Measurements from ENCODE around the gene AHDC1.
A peak's percentile ranks its signal among the peaks of the same experiment; 100 is the strongest.

AHDC1 gene

GRCh38 chr1:27583479-27583878, 20.5 kb downstream of the AHDC1 start:
- no peak overlapping the region for H3K4me3 ChIP-seq (ENCODE audit: low read depth, low read length)
- DNase-seq (ENCODE audit: low read depth, low spot score) = no peak
- TF ChIP-seq, protein P1, sequence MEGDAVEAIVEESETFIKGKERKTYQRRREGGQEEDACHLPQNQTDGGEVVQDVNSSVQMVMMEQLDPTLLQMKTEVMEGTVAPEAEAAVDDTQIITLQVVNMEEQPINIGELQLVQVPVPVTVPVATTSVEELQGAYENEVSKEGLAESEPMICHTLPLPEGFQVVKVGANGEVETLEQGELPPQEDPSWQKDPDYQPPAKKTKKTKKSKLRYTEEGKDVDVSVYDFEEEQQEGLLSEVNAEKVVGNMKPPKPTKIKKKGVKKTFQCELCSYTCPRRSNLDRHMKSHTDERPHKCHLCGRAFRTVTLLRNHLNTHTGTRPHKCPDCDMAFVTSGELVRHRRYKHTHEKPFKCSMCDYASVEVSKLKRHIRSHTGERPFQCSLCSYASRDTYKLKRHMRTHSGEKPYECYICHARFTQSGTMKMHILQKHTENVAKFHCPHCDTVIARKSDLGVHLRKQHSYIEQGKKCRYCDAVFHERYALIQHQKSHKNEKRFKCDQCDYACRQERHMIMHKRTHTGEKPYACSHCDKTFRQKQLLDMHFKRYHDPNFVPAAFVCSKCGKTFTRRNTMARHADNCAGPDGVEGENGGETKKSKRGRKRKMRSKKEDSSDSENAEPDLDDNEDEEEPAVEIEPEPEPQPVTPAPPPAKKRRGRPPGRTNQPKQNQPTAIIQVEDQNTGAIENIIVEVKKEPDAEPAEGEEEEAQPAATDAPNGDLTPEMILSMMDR (IDR thresholded peaks at IDR 0.05; ENCODE audit: insufficient read depth, low read length, missing control alignments) = no peak
- ChIA-PET CTCF (interaction anchor here (1.0 to 2.1 kb wide), 10 partner anchors 8 to 86 kb away, joined by 3 to 12 read pairs (median 8); no protein-coding TSS in a partner anchor), POLR2A (interaction anchor here (1.2 kb wide), 1 partner anchor 9 kb away, joined by 4 read pairs; no protein-coding TSS in a partner anchor)

GRCh38 chr1:27581823-27582243, 22.1 kb downstream of the AHDC1 start:
- ChIA-PET CTCF (interaction anchor here (1.1 to 2.9 kb wide), 6 partner anchors 8 to 27 kb away, joined by 3 to 10 read pairs (median 6); no protein-coding TSS in a partner anchor), POLR2A (no interaction called here)
- TF ChIP-seq, protein P1 (IDR thresholded peaks at IDR 0.05; ENCODE audit: insufficient read depth, low read length, missing control alignments) = no peak
- no peak overlapping the region for H3K4me3 ChIP-seq (ENCODE audit: low read depth, low read length)
- no peak for DNase-seq (ENCODE audit: low read depth, low spot score)

DNA sequence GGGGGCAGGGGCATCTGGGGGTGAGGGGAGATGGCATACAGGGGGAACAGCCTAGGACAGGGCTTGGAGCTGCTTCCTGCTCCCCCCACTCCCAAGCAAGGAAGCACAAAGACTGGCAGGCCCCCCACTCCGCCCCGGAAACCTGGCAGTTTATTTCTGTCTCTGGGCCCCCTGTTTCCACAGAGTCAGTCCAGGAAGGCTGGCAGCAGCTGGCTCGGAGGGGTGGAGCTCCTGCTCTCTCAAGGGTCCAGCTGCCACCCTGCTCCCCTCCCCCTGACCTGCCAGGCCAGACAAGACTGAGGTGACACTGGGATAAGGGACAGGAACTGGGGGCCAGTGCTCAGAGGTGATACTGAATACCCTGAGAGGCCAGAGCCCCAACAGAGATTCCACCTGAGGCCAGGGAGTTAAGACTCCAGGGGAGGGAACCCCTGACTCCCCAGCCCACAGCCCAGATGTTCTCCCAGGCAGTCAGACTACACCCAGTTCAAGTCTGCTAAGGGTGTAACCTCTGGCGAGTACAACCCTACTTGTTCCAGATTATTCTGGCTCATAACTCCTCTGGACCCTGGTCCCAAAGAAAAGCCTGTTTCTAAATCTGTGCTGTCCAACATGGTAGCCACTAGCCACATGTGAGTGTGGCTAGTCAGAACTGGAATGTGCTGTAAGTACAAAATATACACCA, 26.3 kb downstream of the AHDC1 start:
- POLR2A ChIA-PET = no interaction called here
- CTCF ChIA-PET = interaction anchor here (2.0 to 27.5 kb wide), 3 partner anchors 9 to 22 kb away, joined by 13 to 689 read pairs (median 40); partner anchors contain the start of gene AHDC1
- no peak overlapping the region for H3K4me3 ChIP-seq (ENCODE audit: low read depth, low read length)
- TF ChIP-seq, protein P1 (IDR thresholded peaks at IDR 0.05; ENCODE audit: insufficient read depth, low read length, missing control alignments) = no peak
- DNase-seq (ENCODE audit: low read depth, low spot score) = no peak

DNA sequence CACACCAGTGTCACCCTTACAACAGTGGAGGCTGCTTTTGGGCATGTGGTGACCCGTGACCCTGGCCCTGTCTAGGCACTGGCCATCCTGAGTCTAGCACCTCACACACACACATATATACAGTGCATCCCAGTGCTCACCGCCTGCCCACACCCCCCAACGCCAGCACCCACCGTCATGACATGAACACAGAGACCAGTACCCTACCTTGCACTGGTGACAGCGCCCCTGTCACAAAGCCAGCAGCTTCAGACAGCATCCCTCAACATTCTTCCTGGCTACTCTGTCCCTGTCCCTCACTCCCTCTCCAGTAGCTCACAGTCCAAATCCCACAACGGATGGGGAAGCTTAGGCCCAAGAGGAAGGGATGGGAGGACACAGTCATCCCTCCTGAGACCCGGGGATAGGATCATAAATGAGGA, 27.1 kb downstream of the AHDC1 start:
- ChIA-PET POLR2A (no interaction called here), CTCF (interaction anchor here (2.0 to 27.5 kb wide), 3 partner anchors 8 to 23 kb away, joined by 13 to 689 read pairs (median 40); partner anchors contain the start of gene AHDC1)
- no peak overlapping the region; the same call in 1 of the 2 replicates for H3K4me3 ChIP-seq (ENCODE audit: low read depth, low read length)
- TF ChIP-seq, protein P1 (IDR thresholded peaks at IDR 0.05; ENCODE audit: insufficient read depth, low read length, missing control alignments) = no peak
- no peak for DNase-seq (ENCODE audit: low read depth, low spot score)

DNA sequence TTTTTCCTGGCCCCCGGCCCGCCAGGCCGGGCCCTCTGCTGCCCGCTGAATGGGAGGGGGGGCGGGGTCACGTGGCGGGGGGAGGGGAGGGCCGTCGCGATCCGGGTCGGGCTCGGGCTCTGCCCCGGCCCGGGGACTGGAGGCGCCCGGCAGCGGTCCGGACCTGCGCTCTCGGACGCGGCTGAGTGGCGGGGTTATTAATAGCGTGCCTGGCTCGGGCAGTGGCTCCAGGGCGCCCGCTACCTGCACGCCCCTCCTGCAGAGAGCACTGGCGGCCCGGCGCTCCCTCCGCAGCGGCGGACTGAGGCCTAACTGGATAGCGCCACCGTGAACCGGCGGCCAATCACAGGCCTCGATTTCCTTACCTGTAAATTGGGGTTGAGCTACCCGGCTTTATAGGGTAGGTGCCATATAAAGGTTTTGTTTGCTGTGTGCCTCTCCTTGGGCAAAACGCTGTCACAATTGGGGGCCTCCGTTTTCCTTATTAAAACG, 28.1 kb downstream of the AHDC1 start:
- TF ChIP-seq, protein P1 (IDR thresholded peaks at IDR 0.05; ENCODE audit: insufficient read depth, low read length, missing control alignments) = peak; percentile 15
- ChIA-PET POLR2A (interaction anchor here (0.9 to 1.4 kb wide), 2 partner anchors 19 to 28 kb away, joined by 4 to 5 read pairs; partner anchors contain the start of gene AHDC1), CTCF (interaction anchor here (0.6 to 27.5 kb wide), 9 partner anchors 7 to 276 kb away, joined by 3 to 689 read pairs (median 9); partner anchors contain the start of gene AHDC1)

More for the DNA sequence above, 28.1 kb downstream of the AHDC1 start:
- H3K4me3 ChIP-seq (ENCODE audit: low read depth, low read length) = peak overlapping the region; percentile 34
- no peak for DNase-seq (ENCODE audit: low read depth, low spot score)
